ENCODE measurements around the gene LIPK.
A peak's percentile ranks its signal among the peaks of the same experiment; 100 is the strongest.
"Not testable (repeated sequence)": the region's sequence is repeated elsewhere in the genome, so short reads cannot be mapped to it uniquely, and the experiment has no call there.

Gene LIPK

DNA sequence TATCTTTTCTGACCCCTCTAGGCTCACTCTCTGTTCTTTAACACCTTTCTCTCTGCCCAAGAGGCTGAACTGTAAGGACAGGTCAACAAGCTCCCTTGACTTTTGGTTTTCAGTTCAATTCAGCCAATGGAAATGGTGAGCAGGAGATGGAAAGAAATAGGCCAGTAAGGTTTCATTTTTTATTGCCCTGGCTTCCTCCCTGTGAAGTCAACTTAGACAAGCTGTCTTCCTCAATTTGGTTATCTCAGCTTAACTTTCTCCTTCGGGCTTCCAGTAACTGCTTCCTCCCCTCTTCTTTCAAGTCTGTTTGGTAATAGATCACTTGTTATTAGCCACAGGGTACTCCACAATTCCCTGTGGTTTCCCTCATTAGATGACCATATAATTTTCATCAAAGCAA lies 19.7 kb downstream of the LIPK start:
- H3K36me3 ChIP-seq, result no peaks in the 10 kb centered on the region
- no peak for DNase-seq
- H3K27me3 ChIP-seq, result peaks cover 0 to 13% of the 10 kb centered on the region in 2 donors
- H3K4me1 ChIP-seq, result no peaks in the 10 kb centered on the region
- TF ChIP-seq CTCF (IDR thresholded peaks at IDR 0.05), result no peak
- no peak overlapping the region for H3K27ac ChIP-seq
- no peaks in the 10 kb centered on the region for H3K9me3 ChIP-seq
- no peak overlapping the region for H3K4me3 ChIP-seq
- intact Hi-C loops (cut with DNase I; ENCODE audit: low total_unique reads), result no loop called here

GRCh38 chr10:88728107-88728763 lies 22.2 kb downstream of the LIPK start:
- Histone ChIP-seq H3K27ac (no peak overlapping the region), H3K4me1 (no peaks in the 10 kb centered on the region), H3K9me3 (no peaks in the 10 kb centered on the region), H3K4me3 (no peak overlapping the region), H3K36me3 (no peaks in the 10 kb centered on the region), H3K27me3 (peaks cover 0 to 9% of the 10 kb centered on the region in 2 donors)
- intact Hi-C loops (cut with DNase I; ENCODE audit: low total_unique reads), result no loop called here
- TF ChIP-seq CTCF (IDR thresholded peaks at IDR 0.05), result no peak
- no peak for DNase-seq

DNA sequence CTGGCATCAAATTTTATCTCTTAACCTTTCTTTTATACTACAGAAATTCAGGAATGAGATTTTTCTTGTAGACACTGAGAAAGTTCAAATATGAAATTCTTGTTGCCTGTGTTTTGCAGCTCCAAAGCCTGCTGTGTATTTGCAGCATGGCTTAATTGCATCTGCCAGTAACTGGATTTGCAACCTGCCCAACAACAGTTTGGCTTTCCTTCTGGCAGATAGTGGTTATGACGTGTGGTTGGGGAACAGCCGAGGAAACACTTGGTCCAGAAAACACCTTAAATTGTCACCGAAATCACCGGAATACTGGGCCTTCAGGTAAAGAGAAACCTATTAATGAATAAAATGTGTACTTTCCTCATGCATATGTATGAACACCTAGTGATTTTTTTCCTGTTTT lies 24.8 kb downstream of the LIPK start:
- TF ChIP-seq CTCF (IDR thresholded peaks at IDR 0.05), result no peak
- intact Hi-C loops (cut with DNase I; ENCODE audit: low total_unique reads), result no loop called here
- Histone ChIP-seq H3K4me1 (no peaks in the 10 kb centered on the region), H3K4me3 (no peak overlapping the region), H3K9me3 (no peaks in the 10 kb centered on the region), H3K27ac (no peak overlapping the region), H3K36me3 (no peaks in the 10 kb centered on the region), H3K27me3 (peaks cover 0 to 9% of the 10 kb centered on the region in 2 donors)
- no peak for DNase-seq

GRCh38 chr10:88731296-88731695 lies 25.2 kb downstream of the LIPK start:
- Histone ChIP-seq H3K4me3 (no peak overlapping the region), H3K27ac (no peak overlapping the region), H3K36me3 (no peaks in the 10 kb centered on the region), H3K27me3 (peaks cover 0 to 9% of the 10 kb centered on the region in 2 donors), H3K9me3 (no peaks in the 10 kb centered on the region), H3K4me1 (no peaks in the 10 kb centered on the region)
- TF ChIP-seq CTCF (IDR thresholded peaks at IDR 0.05), result no peak
- intact Hi-C loops (cut with DNase I; ENCODE audit: low total_unique reads), result no loop called here
- peak in 1 of 2 donors; percentile 59 for DNase-seq

GRCh38 chr10:88733215-88733614 lies 27.2 kb downstream of the LIPK start:
- H3K36me3 ChIP-seq, result no peaks in the 10 kb centered on the region
- peaks cover 0 to 5% of the 10 kb centered on the region in 2 donors for H3K27me3 ChIP-seq
- no peak overlapping the region for H3K4me3 ChIP-seq
- intact Hi-C loops (cut with DNase I; ENCODE audit: low total_unique reads), result no loop called here
- no peaks in the 10 kb centered on the region for H3K9me3 ChIP-seq
- no peaks in the 10 kb centered on the region for H3K4me1 ChIP-seq
- DNase-seq, result no peak
- H3K27ac ChIP-seq, result no peak overlapping the region
- no peak for TF ChIP-seq CTCF (IDR thresholded peaks at IDR 0.05)

DNA sequence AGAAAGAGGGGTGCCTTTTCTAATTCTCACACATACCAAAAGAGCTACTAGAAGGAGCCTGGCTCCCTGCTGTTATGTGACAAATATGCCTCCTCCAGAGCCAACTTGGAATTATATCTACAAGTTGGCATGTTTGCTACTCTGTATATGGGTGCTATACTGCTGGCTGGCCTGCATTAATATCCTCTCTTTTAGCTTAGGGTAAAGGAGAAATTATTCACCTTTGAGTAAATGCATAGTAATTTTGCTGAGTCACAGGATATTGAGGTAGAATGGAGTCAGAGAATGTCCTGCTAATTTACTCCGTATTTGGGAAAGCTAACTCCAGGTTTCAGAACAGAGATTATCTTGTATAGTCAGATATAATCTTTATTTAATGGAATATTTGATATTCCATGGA lies 29.6 kb downstream of the LIPK start:
- intact Hi-C loops (cut with DNase I; ENCODE audit: low total_unique reads), result no loop called here
- Histone ChIP-seq H3K27ac (no peak overlapping the region), H3K4me1 (no peaks in the 10 kb centered on the region), H3K9me3 (no peaks in the 10 kb centered on the region), H3K36me3 (no peaks in the 10 kb centered on the region), H3K4me3 (no peak overlapping the region), H3K27me3 (peaks cover 0 to under 1% of the 10 kb centered on the region in 2 donors)
- no peak for TF ChIP-seq CTCF (IDR thresholded peaks at IDR 0.05)
- no peak for DNase-seq

DNA sequence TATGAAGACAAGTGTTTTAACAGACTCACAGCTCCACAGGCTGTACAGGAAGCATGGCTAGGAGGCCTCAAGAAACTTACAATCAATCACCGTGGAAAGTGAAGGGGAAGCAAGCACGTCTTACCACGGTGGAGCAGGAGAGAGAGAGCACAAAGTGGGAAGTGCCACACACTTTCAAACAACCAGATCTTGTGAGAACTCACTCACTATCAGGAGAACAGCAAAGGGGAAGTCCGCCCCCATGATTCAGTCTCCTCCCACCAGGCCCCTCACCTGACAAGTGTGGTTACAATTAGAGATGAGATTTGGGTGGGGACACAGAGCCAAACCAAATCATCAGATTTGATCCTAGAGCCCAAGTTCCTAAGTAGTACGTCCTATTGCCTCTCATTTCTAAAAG lies 35.9 kb downstream of the LIPK start:
- intact Hi-C loops (cut with DNase I; ENCODE audit: low total_unique reads); DNase-seq; H3K9me3 ChIP-seq; H3K4me1 ChIP-seq; H3K27ac ChIP-seq; H3K4me3 ChIP-seq; H3K27me3 ChIP-seq; H3K36me3 ChIP-seq: not testable (repeated sequence)
